HCT116 (cell line): Measurements from ENCODE around the gene MALT1. TPM values are rescaled to one million over a fixed set of nuclear protein-coding genes. Genes with fewer than 3 reads are reported as not detected.

Source experiments
- ATAC-seq: fragments of 200-7000 bp; cut with Tn5 transposase; 2 replicates; pipeline ENCODE4 v1.9.1; 2020; ENCODE audit warnings: mild to moderate bottlenecking, moderate library complexity
- BruUV-seq: library from RNA; stranded (reverse); fragments of 400-500 nt; replicated peaks from 2 replicates; lab custom pipeline; 2021; lab: Mats Ljungman, UMichigan
- CTCF ChIA-PET: fragments of 300-600 bp; sonication (Branson Sonifier 250); formaldehyde crosslinking; loops from one replicate; lab custom pipeline; 2021; ENCODE audit warnings: antibody characterized with exemption; lab: Charles Lee
- POLR2A ChIA-PET: fragments of 300-600, 350-600 bp; sonication (Branson Sonifier 250); formaldehyde crosslinking; loops from one replicate; lab custom pipeline; 2021; ENCODE audit warnings: antibody characterized with exemption; lab: Charles Lee
- RAD21 ChIA-PET, 2 experiments: fragments of 300-600 bp; sonication (Branson Sonifier 250); formaldehyde crosslinking; loops; one replicate each; lab custom pipeline; 2023; ENCODE audit warnings: low total read pairs in 2 of 2; ENCODE audit not compliant: uncharacterized antibody in 2 of 2, unreplicated experiment in 2 of 2, low non-redundant PET in 1 of 2; lab: Charles Lee
- DNase-seq: peaks from one replicate; pipeline ENCODE4 v3.0.0-alpha.2; 2010; ENCODE audit warnings: low read depth, low spot score
- H2AFZ ChIP-seq: fragments of 200-600 bp; shearing (Covaris generic), sonication (generic); 2 replicates; pipeline ENCODE4 v1.6.1; 2017; ENCODE audit warnings: low read depth, mixed run types, mixed read lengths, antibody characterized with exemption, low read length; ENCODE audit not compliant: poor library complexity, severe bottlenecking
- H3K27ac ChIP-seq: 2 replicates; pipeline ENCODE4 v1.5.1; 2012; ENCODE audit warnings: low read depth, low read length
- H3K27me3 ChIP-seq: fragments of 200-600 bp; sonication (generic); 2 replicates; pipeline ENCODE4 v1.6.1; 2016; ENCODE audit warnings: mixed run types, low read length, mixed read lengths; ENCODE audit not compliant: insufficient read depth
- H3K36me3 ChIP-seq, 2 experiments: fragments of 200-500 bp in 1 of 2; fragments of 200-600 bp in 1 of 2; sonication (Bioruptor generic) in 1 of 2; sonication (generic) in 1 of 2; 2 replicates each; pipeline versions ENCODE4 v1.5.1 to v1.6.1; 2014 to 2016; ENCODE audit warnings: low read length in 2 of 2, inconsistent platforms in 1 of 2, mixed read lengths in 1 of 2, mixed run types in 1 of 2; ENCODE audit not compliant: insufficient read depth in 2 of 2, control insufficient read depth in 1 of 2
- H3K4me1 ChIP-seq, 2 experiments: fragments of 200-600 bp in 1 of 2; sonication (generic) in 1 of 2; 2 replicates each; pipeline versions ENCODE4 v1.5.1 to v1.6.1; 2012 to 2017; ENCODE audit warnings: low read length in 2 of 2, inconsistent platforms in 1 of 2, mild to moderate bottlenecking in 1 of 2, mixed read lengths in 1 of 2, mixed run types in 1 of 2, moderate library complexity in 1 of 2; ENCODE audit not compliant: insufficient read depth in 2 of 2, control insufficient read depth in 1 of 2
- H3K4me2 ChIP-seq: fragments of 200-600 bp; sonication (generic); 2 replicates; pipeline ENCODE4 v1.6.1; 2017; ENCODE audit warnings: mixed run types, low read length, mixed read lengths
- H3K4me3 ChIP-seq, 2 experiments: fragments of 200-600 bp in 1 of 2; sonication (generic) in 1 of 2; replicated peaks in 1 of 2; 2 replicates each; pipeline ENCODE4 v1.5.1; 2011 to 2016; ENCODE audit warnings: low read length in 2 of 2, control low read depth in 1 of 2, low read depth in 1 of 2, mild to moderate bottlenecking in 1 of 2, mixed read lengths in 1 of 2, mixed run types in 1 of 2
- H3K79me2 ChIP-seq: fragments of 200-600 bp; sonication (generic); 2 replicates; pipeline ENCODE4 v1.6.1; 2017; ENCODE audit warnings: mild to moderate bottlenecking, mixed run types, low read length, moderate library complexity, mixed read lengths; ENCODE audit not compliant: insufficient read depth
- H3K9ac ChIP-seq: fragments of 200-600 bp; sonication (generic); 2 replicates; pipeline ENCODE4 v1.6.1; 2016; ENCODE audit warnings: low read length, mixed read lengths
- H3K9me2 ChIP-seq: fragments of 200-600 bp; sonication (generic), shearing (Covaris generic); 2 replicates; pipeline ENCODE4 v1.6.1; 2017; ENCODE audit warnings: mixed run types, mild to moderate bottlenecking, moderate library complexity; ENCODE audit not compliant: insufficient read depth
- H3K9me3 ChIP-seq, 2 experiments: fragments of 200-500 bp in 1 of 2; fragments of 200-600 bp in 1 of 2; sonication (Bioruptor generic) in 1 of 2; sonication (generic) in 1 of 2; 2 replicates each; pipeline ENCODE4 v1.6.1; 2014 to 2017; ENCODE audit warnings: low read length in 2 of 2, mixed read lengths in 2 of 2, inconsistent platforms in 1 of 2, low read depth in 1 of 2, mild to moderate bottlenecking in 1 of 2, mixed run types in 1 of 2, moderate library complexity in 1 of 2; ENCODE audit not compliant: control insufficient read depth in 1 of 2, insufficient read depth in 1 of 2
- H4K20me1 ChIP-seq: fragments of 200-600 bp; sonication (generic), shearing (Covaris generic); 2 replicates; pipeline ENCODE4 v1.6.1; 2017; ENCODE audit warnings: mixed run types, mild to moderate bottlenecking, moderate library complexity; ENCODE audit not compliant: insufficient read depth
- CEBPB ChIP-seq: IDR thresholded peaks from 2 replicates; pipeline ENCODE4 v1.6.1; 2012; ENCODE audit warnings: low read depth
- ELF1 ChIP-seq: IDR thresholded peaks from 2 replicates; pipeline ENCODE4 v1.6.1; 2012; ENCODE audit warnings: low read depth, borderline replicate concordance
- FOSL1 ChIP-seq: IDR thresholded peaks from 2 replicates; pipeline ENCODE4 v1.6.1; 2012; ENCODE audit warnings: low read depth
- POLR2AphosphoS5 ChIP-seq: IDR thresholded peaks from 2 replicates; pipeline ENCODE4 v1.6.1; 2011; ENCODE audit warnings: mild to moderate bottlenecking, low read depth, low read length, moderate library complexity
- RAD21 ChIP-seq: IDR thresholded peaks from 2 replicates; pipeline ENCODE4 v1.6.1; 2012; ENCODE audit warnings: low read depth, mild to moderate bottlenecking
- SIN3A ChIP-seq: IDR thresholded peaks from 2 replicates; pipeline ENCODE4 v1.6.1; 2012; ENCODE audit warnings: low read depth
- YY1 ChIP-seq: IDR thresholded peaks from 2 replicates; pipeline ENCODE4 v1.6.1; 2011; ENCODE audit warnings: low read length, low read depth, moderate library complexity, mild to moderate bottlenecking; ENCODE audit not compliant: insufficient replicate concordance; ENCODE audit errors: extremely low read depth
- ZFX ChIP-seq: fragments of 450-650 bp; IDR thresholded peaks from 2 replicates; pipeline ENCODE4 v1.6.1; 2017
- ZNF274 ChIP-seq: fragments of 200-500 bp; sonication (Bioruptor generic); IDR thresholded peaks from 2 replicates; pipeline ENCODE4 v1.6.1; 2014; ENCODE audit warnings: mild to moderate bottlenecking, low read depth, low read length, inconsistent platforms
- intact Hi-C: fragments of 100-400 bp; cut with micrococcal nuclease; formaldehyde crosslinking; loops from 2 replicates; pipeline ENCODE4 v1.10.0; 2022
- total RNA-seq: library from RNA; stranded (reverse); gene quantifications from one replicate; pipeline ENCODE4 v1.2.1, GENCODE V29; 2021; ENCODE audit not compliant: unreplicated experiment
- TF ChIP-seq, protein P1 (sequence below): IDR thresholded peaks from 2 replicates; pipeline ENCODE4 v1.6.1; 2012

MALT1 gene
- total RNA-seq, 1 experiment from 2014 or later = 41.1 TPM

DNA sequence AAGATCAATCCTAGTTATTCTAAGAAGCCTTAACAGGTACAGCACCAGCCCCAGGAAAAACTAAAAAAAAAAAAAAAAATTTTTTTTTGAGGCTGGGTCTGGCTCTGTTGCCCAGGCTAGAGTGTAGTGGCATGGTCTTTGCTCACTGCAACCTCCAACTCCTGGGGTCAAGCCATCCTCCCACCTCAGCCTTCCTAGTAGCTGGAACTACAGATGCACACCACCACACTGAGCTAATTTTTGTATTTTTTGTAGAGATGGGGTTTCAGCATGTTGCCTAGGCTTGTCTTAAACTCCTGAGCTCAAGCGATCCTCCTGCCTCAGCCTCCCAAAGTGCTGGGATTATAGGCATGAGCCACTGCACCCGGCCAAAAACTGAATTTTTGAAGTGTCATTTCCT, 32.0 kb upstream of the MALT1 start:
- ChIA-PET CTCF (no interaction called here), POLR2A (no interaction called here), RAD21 (no interaction called here)
- Histone ChIP-seq H3K9me2 (no peaks in the 10 kb centered on the region), H3K27ac (no peak overlapping the region), H3K4me3 (no peak overlapping the region), H3K27me3 (no peaks in the 10 kb centered on the region), H4K20me1 (no peaks in the 10 kb centered on the region), H3K9me3 (no peaks in the 10 kb centered on the region), H3K4me1 (peaks cover 6 to 14% of the 10 kb centered on the region in 2 experiments; a peak in 3 of 4 replicates), H3K4me2 (no peak overlapping the region), H3K9ac (no peak overlapping the region), H3K36me3 (no peaks in the 10 kb centered on the region), H3K79me2 (no peaks in the 10 kb centered on the region), H2AFZ (peak overlapping the region; percentile 71)
- no peak for TF ChIP-seq ZNF274
- TF ChIP-seq, protein P1, sequence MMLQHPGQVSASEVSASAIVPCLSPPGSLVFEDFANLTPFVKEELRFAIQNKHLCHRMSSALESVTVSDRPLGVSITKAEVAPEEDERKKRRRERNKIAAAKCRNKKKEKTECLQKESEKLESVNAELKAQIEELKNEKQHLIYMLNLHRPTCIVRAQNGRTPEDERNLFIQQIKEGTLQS = no peak
- TF ChIP-seq SIN3A = no peak
- TF ChIP-seq ZFX = no peak
- no peak for TF ChIP-seq FOSL1
- DNase-seq = no peak
- BruUV-seq = no TSS peak
- ATAC-seq = no peak
- intact Hi-C loops = no loop called here

DNA sequence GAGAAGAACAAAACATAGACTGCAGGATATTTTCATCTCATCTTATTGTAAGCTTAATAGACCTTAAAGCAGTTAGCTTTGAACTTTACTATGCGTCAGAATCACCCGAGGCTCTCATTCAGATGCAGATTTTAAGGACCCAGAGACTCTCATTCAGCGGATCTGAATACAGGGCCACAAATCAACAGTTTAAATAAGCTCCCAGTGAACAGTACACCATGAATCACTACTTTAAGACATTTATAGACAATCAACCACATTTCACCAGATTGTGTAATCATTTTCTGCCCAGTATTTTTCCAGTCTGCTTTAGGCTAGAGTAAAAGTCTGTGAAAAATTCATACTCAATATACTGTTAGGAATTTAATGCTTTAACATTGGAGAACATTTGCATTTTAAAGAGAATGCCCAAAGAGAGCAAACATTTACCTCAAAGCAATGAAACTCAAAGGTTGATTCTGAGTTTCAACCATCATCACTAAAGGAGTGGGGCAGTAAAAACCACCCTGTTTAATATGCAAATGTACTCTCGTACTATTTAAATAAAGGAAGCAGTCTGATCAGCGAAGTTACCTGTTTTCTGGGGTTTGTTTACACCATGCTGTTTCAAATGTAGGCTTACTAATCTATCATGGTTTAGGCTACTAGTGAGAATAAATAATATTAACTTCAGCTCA, 31.4 kb upstream of the MALT1 start:
- Histone ChIP-seq H3K4me3 (no peak overlapping the region), H3K9me3 (no peaks in the 10 kb centered on the region), H3K27ac (no peak overlapping the region), H4K20me1 (no peaks in the 10 kb centered on the region), H3K9me2 (no peaks in the 10 kb centered on the region), H3K36me3 (no peaks in the 10 kb centered on the region), H3K4me1 (peaks cover 6 to 14% of the 10 kb centered on the region in 2 experiments; a peak in 3 of 4 replicates), H3K79me2 (no peaks in the 10 kb centered on the region), H3K9ac (no peak overlapping the region), H3K4me2 (no peak overlapping the region), H3K27me3 (no peaks in the 10 kb centered on the region), H2AFZ (peak overlapping the region; percentile 71)
- RAD21 ChIA-PET = no interaction called here
- TF ChIP-seq SIN3A (no peak), YY1 (no peak), CEBPB (peak; percentile 13; the same call in 1 of the 2 replicates), RAD21 (no peak), ELF1 (no peak), POLR2AphosphoS5 (no peak)
- TF ChIP-seq, protein P1 = no peak
- ATAC-seq (no peak), DNase-seq (no peak)
- POLR2A ChIA-PET = no interaction called here
- intact Hi-C loops = no loop called here
- CTCF ChIA-PET = no interaction called here
- BruUV-seq = no TSS peak
